GM19395 (cell line): ENCODE data around the gene JMJD1C.
"Not testable (repeated sequence)": the region's sequence is repeated elsewhere in the genome, so short reads cannot be mapped to it uniquely, and the experiment has no call there.

ENCODE experiments used
- ATAC-seq: cut with Tn5 transposase; IDR thresholded peaks from one replicate; pipeline ENCODE4 v1.9.1; 2021; ENCODE audit warnings: mild to moderate bottlenecking, moderate library complexity; ENCODE audit not compliant: unreplicated experiment

JMJD1C gene

GRCh38 chr10:63465293-63466143, at the start of gene JMJD1C:
Gene JMJD1C, minus strand, starts transcription at chr10:63465977. Its CDS starts 315 bp downstream, at chr10:63465662.
- ATAC-seq: peak; percentile 70

GRCh38 chr10:63515002-63515763, 49.4 kb upstream of the JMJD1C start:
- no peak for ATAC-seq

GRCh38 chr10:63506554-63506953, 40.8 kb upstream of the JMJD1C start:
- no peak for ATAC-seq

GRCh38 chr10:63505562-63505961, 39.8 kb upstream of the JMJD1C start:
- ATAC-seq: no peak

GRCh38 chr10:63504145-63504881, 38.5 kb upstream of the JMJD1C start:
- no peak for ATAC-seq

DNA sequence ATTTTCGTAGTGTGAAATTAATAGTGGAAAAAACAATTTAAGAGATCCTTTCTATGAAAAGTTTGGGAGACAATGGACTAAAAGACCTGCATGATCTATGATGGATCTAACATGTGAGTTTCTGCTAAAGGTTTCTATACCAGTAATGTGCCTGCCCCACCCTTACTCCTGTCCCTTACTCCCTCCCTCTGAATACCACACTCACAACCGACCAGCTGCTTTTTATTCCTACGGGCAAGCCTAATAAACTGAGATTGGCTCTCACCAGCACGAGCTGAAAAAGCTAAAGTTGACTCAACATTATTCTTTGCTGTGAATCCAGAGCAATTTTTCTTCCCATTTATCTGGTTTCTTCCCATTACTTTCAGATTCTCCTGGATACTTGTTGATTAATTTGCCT, 37.6 kb upstream of the JMJD1C start:
- ATAC-seq: no peak

DNA sequence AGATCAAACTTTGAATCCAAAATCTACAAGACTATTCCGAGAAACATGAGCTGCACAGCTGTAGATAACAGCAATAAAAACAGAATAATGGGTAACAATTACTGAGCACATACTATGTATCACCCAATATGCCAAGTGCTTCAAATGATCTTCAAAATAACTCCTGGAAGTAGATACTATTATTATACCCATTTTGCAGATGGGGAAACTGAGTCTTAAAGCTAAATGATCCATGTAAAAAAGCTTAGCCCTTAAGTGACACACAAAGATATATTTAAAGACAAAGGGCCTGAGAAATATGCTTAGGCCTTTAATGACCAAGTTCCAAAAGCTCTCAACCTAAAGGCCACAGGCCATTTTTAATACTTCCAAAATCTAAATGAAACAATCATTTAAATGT, 37.1 kb upstream of the JMJD1C start:
- no peak for ATAC-seq

DNA sequence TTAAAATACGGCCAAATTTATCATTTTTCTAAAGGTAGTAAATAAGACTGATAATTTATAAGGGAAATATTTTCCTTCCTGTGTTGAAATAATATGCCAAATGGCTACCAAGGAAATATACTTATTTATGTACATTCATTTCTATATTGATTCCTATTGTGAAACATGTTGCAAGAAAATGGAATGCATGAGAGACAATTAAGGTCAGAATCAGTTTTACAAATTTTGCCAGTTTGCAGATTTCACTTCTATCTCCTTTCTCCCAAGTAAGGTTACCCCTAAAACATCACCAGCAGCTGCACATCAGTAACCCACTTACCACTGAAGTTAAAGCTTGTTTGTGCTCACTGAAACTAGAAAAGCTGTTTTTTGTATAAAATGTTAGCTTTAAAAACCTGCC, 36.2 kb upstream of the JMJD1C start:
- ATAC-seq: no peak

DNA sequence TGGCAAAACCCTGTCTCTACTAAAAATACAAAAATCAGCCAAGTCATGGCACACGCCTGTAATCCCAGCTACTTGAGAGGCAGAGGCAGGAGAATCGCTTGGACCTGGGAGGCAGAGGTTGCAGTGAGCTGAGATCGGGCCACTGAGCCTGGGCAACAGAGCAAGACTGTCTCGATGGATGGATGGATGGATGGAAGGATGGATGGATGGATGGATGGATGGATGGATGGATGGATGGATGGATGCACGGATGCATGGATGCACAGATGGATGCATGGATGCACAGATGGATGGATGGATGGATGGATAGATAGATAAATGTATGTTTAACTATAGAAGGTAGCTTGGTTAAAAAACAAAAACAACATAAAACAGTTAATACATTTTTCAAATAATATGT, 34.8 kb upstream of the JMJD1C start:
- not testable (repeated sequence) for ATAC-seq

DNA sequence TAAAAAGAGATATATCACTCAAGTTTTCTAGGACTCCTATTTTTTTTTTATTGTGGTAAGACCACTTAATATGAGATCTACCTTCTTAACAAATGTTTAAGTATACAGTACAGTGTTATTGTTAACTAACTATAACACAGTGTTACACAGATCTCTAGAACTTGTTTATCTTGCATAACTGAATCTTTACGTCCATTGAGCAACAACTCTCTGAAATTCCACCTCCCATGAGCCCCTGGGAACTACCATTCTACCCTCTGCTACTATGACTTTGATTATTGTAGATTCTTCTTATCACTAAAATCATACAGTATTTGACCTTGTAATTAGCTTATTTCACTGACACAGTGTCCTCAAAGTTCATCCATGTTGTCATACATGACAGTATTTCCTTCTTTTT, 32.9 kb upstream of the JMJD1C start:
- ATAC-seq: no peak

GRCh38 chr10:63497321-63497720, 31.5 kb upstream of the JMJD1C start:
- no peak for ATAC-seq

GRCh38 chr10:63496561-63496960, 30.8 kb upstream of the JMJD1C start:
- no peak for ATAC-seq

- ATAC-seq: no peak
Measured at GRCh38 chr10:63494951-63495350, 29.2 kb upstream of the JMJD1C start.

DNA sequence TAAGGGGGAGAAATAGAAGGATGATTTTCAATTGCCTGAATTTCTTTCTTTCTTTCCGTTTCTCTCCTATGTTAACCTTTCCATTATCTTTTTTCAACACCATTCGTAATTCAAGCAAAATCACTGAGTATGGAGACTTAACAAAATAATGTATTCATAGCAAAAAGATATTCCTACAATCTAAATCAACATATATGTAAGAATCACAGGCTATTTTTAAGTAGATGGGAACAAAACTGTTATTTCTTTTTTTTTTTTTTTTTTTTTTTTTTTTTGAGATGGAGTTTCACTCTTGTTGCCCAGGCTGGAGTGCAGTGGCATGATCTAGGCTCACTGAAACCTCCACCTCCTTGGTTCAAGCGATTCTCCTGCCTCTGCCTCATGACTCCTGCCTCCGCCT, 27.2 kb upstream of the JMJD1C start:
- ATAC-seq: no peak

- ATAC-seq: not testable (repeated sequence)
Measured at GRCh38 chr10:63492317-63492690, 26.5 kb upstream of the JMJD1C start.

GRCh38 chr10:63491588-63492316, 26.0 kb upstream of the JMJD1C start:
- ATAC-seq: no peak

DNA sequence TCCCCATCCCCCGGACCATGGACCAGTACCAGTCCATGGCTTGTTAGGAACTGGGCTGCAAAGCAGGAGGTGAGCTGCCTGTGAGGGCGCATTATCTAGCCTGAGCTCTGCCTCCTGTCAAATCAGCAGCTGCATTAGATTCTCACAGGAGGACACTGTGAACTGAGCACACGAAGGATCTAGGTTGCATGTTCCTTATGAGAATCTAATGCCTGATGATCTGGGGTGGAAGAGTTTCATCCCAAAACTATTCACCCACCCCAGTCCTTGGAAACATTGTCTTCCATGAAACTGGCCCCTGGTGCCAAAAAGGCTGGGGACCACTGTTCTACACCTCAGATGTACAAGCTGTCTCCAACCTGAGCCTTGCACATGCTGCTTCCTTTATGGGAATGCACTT, 24.1 kb upstream of the JMJD1C start:
- ATAC-seq: no peak

- no peak for ATAC-seq
Measured at GRCh38 chr10:63487990-63488389, 22.2 kb upstream of the JMJD1C start.

- no peak for ATAC-seq
Measured at GRCh38 chr10:63483983-63484382, 18.2 kb upstream of the JMJD1C start.

DNA sequence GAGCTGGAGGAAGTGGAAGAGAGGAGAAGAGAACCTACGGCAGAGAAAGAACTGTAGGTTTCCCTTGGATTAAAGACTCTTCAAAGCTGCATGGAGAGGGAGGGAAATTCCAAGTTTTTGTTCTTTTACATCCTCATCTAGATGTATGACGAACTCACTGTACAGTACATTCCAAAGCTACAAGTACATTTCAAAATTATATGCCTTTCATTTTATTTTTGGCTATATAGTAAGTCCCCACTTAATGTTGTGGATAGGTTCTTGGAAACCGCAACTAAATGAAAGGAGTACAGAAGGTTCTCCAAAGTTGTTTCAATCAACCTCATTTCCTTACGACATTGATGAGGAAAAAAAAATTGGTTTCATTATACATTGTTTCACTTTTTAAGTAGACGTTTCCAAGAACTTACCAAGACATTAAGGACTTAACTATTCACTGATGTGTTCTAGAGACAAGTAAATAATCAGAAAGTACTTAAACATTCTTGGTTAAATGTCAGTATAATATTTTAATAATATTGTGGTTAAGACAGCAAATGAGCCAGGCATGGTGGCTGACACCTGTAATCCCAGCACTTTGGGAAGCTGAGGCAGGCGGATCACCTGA, 16.1 kb upstream of the JMJD1C start:
- ATAC-seq: no peak
